H9 (cell line): Measurements from ENCODE around the gene LY6G6F. TPM values are rescaled to one million over a fixed set of nuclear protein-coding genes. Genes with fewer than 3 reads are reported as not detected.

Experiments
- DNase-seq: peaks from one replicate; pipeline ENCODE4 v3.0.0-alpha.2; 2017
- H2AFZ ChIP-seq: one replicate; pipeline ENCODE4 v1.6.1; 2013; ENCODE audit warnings: mild to moderate bottlenecking, low read length, control low read depth, moderate library complexity
- H2AK5ac ChIP-seq: 2 replicates; pipeline ENCODE4 v1.6.1; 2013; ENCODE audit warnings: low read length, control low read depth, mixed read lengths; ENCODE audit not compliant: insufficient read length
- H2BK120ac ChIP-seq: one replicate; pipeline ENCODE4 v1.6.1; 2013; ENCODE audit warnings: low read depth, mild to moderate bottlenecking, low read length, control low read depth, inconsistent platforms; ENCODE audit not compliant: poor library complexity, severe bottlenecking
- H2BK12ac ChIP-seq: 2 replicates; pipeline ENCODE4 v1.6.1; 2013; ENCODE audit warnings: low read length, control low read depth, mixed read lengths, low read depth; ENCODE audit not compliant: insufficient read length
- H2BK15ac ChIP-seq: 2 replicates; pipeline ENCODE4 v1.6.1; 2013; ENCODE audit warnings: low read depth, low read length, control low read depth
- H2BK20ac ChIP-seq: one replicate; pipeline ENCODE4 v1.6.1; 2013; ENCODE audit warnings: low read depth, mild to moderate bottlenecking, low read length, control low read depth, inconsistent platforms; ENCODE audit not compliant: poor library complexity, severe bottlenecking
- H2BK5ac ChIP-seq: 2 replicates; pipeline ENCODE4 v1.6.1; 2013; ENCODE audit warnings: low read length, control low read depth, mixed read lengths; ENCODE audit not compliant: insufficient read length
- H3K14ac ChIP-seq: 2 replicates; pipeline ENCODE4 v1.6.1; 2013; ENCODE audit warnings: low read length, control low read depth; ENCODE audit not compliant: insufficient read depth
- H3K18ac ChIP-seq: 2 replicates; pipeline ENCODE4 v1.6.1; 2013; ENCODE audit warnings: low read depth, mild to moderate bottlenecking, mixed read lengths, low read length, control low read depth; ENCODE audit not compliant: insufficient read length
- H3K23ac ChIP-seq: 2 replicates; pipeline ENCODE4 v1.6.1; 2013; ENCODE audit warnings: low read length, control low read depth, mixed read lengths, low read depth; ENCODE audit not compliant: insufficient read length
- H3K23me2 ChIP-seq: 2 replicates; pipeline ENCODE4 v1.6.1; 2013; ENCODE audit warnings: low read depth, mild to moderate bottlenecking, mixed read lengths, low read length, control low read depth; ENCODE audit not compliant: insufficient read length, poor library complexity, severe bottlenecking
- H3K27ac ChIP-seq: 2 replicates; pipeline ENCODE4 v1.5.1; 2013; ENCODE audit warnings: low read length, control low read depth, mixed read lengths, low read depth; ENCODE audit not compliant: insufficient read length
- H3K27me3 ChIP-seq: 2 replicates; pipeline ENCODE4 v1.6.1; 2013; ENCODE audit warnings: low read length, control low read depth, inconsistent platforms; ENCODE audit not compliant: insufficient read depth
- H3K4ac ChIP-seq: 2 replicates; pipeline ENCODE4 v1.6.1; 2013; ENCODE audit warnings: low read depth, mild to moderate bottlenecking, control low read depth, inconsistent platforms, low read length, moderate library complexity
- H3K4me1 ChIP-seq: 2 replicates; pipeline ENCODE4 v1.6.1; 2013; ENCODE audit warnings: low read length, control low read depth, inconsistent platforms; ENCODE audit not compliant: insufficient read depth
- H3K4me2 ChIP-seq: 2 replicates; pipeline ENCODE4 v1.6.1; 2013; ENCODE audit warnings: low read length, control low read depth, mixed read lengths; ENCODE audit not compliant: insufficient read length, insufficient read depth
- H3K56ac ChIP-seq: 2 replicates; pipeline ENCODE4 v1.6.1; 2013; ENCODE audit warnings: low read depth, mild to moderate bottlenecking, mixed read lengths, low read length, control low read depth; ENCODE audit not compliant: insufficient read length
- H3K79me1 ChIP-seq: 2 replicates; pipeline ENCODE4 v1.6.1; 2013; ENCODE audit warnings: low read depth, mild to moderate bottlenecking, moderate library complexity, low read length, control low read depth, inconsistent platforms; ENCODE audit not compliant: insufficient read depth, poor library complexity, severe bottlenecking
- H3K79me2 ChIP-seq: 2 replicates; pipeline ENCODE4 v1.6.1; 2013; ENCODE audit warnings: low read length, control low read depth, inconsistent platforms; ENCODE audit not compliant: insufficient read depth
- H3K9ac ChIP-seq: 2 replicates; pipeline ENCODE4 v1.6.1; 2013; ENCODE audit warnings: low read length, control low read depth, mixed read lengths; ENCODE audit not compliant: insufficient read length; ENCODE audit errors: extremely low read depth
- H3K9me3 ChIP-seq: one replicate; pipeline ENCODE4 v1.6.1; 2013; ENCODE audit warnings: low read depth, low read length, inconsistent platforms; ENCODE audit not compliant: control insufficient read depth
- H3T11ph ChIP-seq: one replicate; pipeline ENCODE4 v1.6.1; 2013; ENCODE audit warnings: mild to moderate bottlenecking, low read length, control low read depth, inconsistent platforms
- H4K20me1 ChIP-seq: one replicate; pipeline ENCODE4 v1.6.1; 2013; ENCODE audit not compliant: control insufficient read depth, insufficient read length, insufficient read depth
- H4K5ac ChIP-seq: 2 replicates; pipeline ENCODE4 v1.6.1; 2013; ENCODE audit warnings: low read depth, mild to moderate bottlenecking, mixed read lengths, low read length, control low read depth; ENCODE audit not compliant: insufficient read length
- H4K8ac ChIP-seq: replicated peaks from 2 replicates; pipeline ENCODE4 v1.6.1; 2013; ENCODE audit warnings: low read length, control low read depth, mixed read lengths, low read depth; ENCODE audit not compliant: insufficient read length
- H4K91ac ChIP-seq: 2 replicates; pipeline ENCODE4 v1.6.1; 2013; ENCODE audit warnings: low read depth, mild to moderate bottlenecking, moderate library complexity, mixed read lengths, low read length, control low read depth; ENCODE audit not compliant: insufficient read length
- H3K27ac Mint-ChIP-seq, 3 experiments: 2 replicates in 2 of 3; 3 replicates in 1 of 3; pipeline ENCODE4 v1.8.0; 2020 to 2021; ENCODE audit warnings: mixed read lengths in 3 of 3, mild to moderate bottlenecking in 1 of 3, moderate library complexity in 1 of 3
- H3K27me3 Mint-ChIP-seq: 2 replicates; pipeline ENCODE4 v1.8.0; 2021; ENCODE audit warnings: low read depth, mild to moderate bottlenecking, moderate library complexity, mixed read lengths
- H3K36me3 Mint-ChIP-seq, 3 experiments: 2 replicates in 2 of 3; 3 replicates in 1 of 3; pipeline ENCODE4 v1.8.0; 2020 to 2021; ENCODE audit warnings: low read depth in 3 of 3, mixed read lengths in 3 of 3; ENCODE audit not compliant: insufficient read depth in 1 of 3
- H3K4me1 Mint-ChIP-seq, 2 experiments: 2 replicates each; pipeline ENCODE4 v1.8.0; 2020; ENCODE audit warnings: mixed read lengths in 2 of 2
- H3K4me3 Mint-ChIP-seq, 2 experiments: 2 replicates in 1 of 2; 3 replicates in 1 of 2; pipeline ENCODE4 v1.8.0; 2020 to 2021; ENCODE audit warnings: mild to moderate bottlenecking in 2 of 2, mixed read lengths in 2 of 2, moderate library complexity in 1 of 2
- H3K9me3 Mint-ChIP-seq, 2 experiments: 2 replicates in 1 of 2; 3 replicates in 1 of 2; pipeline ENCODE4 v1.8.0; 2020; ENCODE audit warnings: mild to moderate bottlenecking in 2 of 2, mixed read lengths in 2 of 2, moderate library complexity in 1 of 2
- CTCF ChIP-seq: fragments of 200-600 bp; sonication (generic); conservative IDR thresholded peaks from 3 replicates; pipeline ENCODE4 v1.8.0; 2021; ENCODE audit warnings: antibody characterized with exemption, mild to moderate bottlenecking
- WGBS: extraction: QIAGEN DNeasy Blood & Tissue Kit; methylation state at CpG from one replicate; pipeline ENCODE4 v1.1.7; 2013; ENCODE audit warnings: missing lambda C conversion rate, low lambda C conversion rate, mixed read lengths; ENCODE audit not compliant: insufficient read length; ENCODE audit errors: extremely low coverage; 5-methylcytosine and 5-hydroxymethylcytosine counted together
- total RNA-seq: library from RNA; stranded (reverse); gene quantifications from 2 replicates; pipeline ENCODE4 v1.2.1, GENCODE V29; 2021

The LY6G6F gene
- total RNA-seq, 1 experiment from 2014 or later, result not detected

- no peak for TF ChIP-seq CTCF
- no peak overlapping the region for H2BK120ac ChIP-seq
- H2BK20ac ChIP-seq, result no peak overlapping the region
- no peak for DNase-seq
- H3T11ph ChIP-seq, result no peak overlapping the region
- Mint-ChIP-seq H3K9me3 (no peaks in the 10 kb centered on the region), H3K4me3 (no peak overlapping the region), H3K27ac (no peak overlapping the region), H3K4me1 (peaks cover 0 to 1% of the 10 kb centered on the region in 2 experiments; a peak in 1 of 4 replicates), H3K27me3 (no peaks in the 10 kb centered on the region), H3K36me3 (peaks cover 9 to 55% (median 37%) of the 10 kb centered on the region in 3 experiments; a peak in 6 of 7 replicates)
- H3K4me2 ChIP-seq, result no peak overlapping the region
- no peak overlapping the region for H2AFZ ChIP-seq
- no peaks in the 10 kb centered on the region for H3K79me1 ChIP-seq
- H3K14ac ChIP-seq, result no peak overlapping the region
- no peak overlapping the region for H3K23ac ChIP-seq
- H3K56ac ChIP-seq, result no peak overlapping the region
- no peak overlapping the region for H2AK5ac ChIP-seq
- no peak overlapping the region for H3K18ac ChIP-seq
- H4K5ac ChIP-seq, result no peak overlapping the region
- H3K9ac ChIP-seq, result no peak overlapping the region
- no peak overlapping the region for H4K8ac ChIP-seq
- no peak overlapping the region for H2BK15ac ChIP-seq
- no peak overlapping the region for H4K91ac ChIP-seq
- no peaks in the 10 kb centered on the region for H3K27me3 ChIP-seq
- H3K27ac ChIP-seq, result no peak overlapping the region
- no peaks in the 10 kb centered on the region for H4K20me1 ChIP-seq
- no peaks in the 10 kb centered on the region for H3K4me1 ChIP-seq
- H2BK12ac ChIP-seq, result no peak overlapping the region
- H3K79me2 ChIP-seq, result no peaks in the 10 kb centered on the region
- H3K4ac ChIP-seq, result no peak overlapping the region
- no peaks in the 10 kb centered on the region for H3K23me2 ChIP-seq
- no CpG with 5 or more reads among the region's 6 CpGs for WGBS
- H3K9me3 ChIP-seq, result no peaks in the 10 kb centered on the region
- no peak overlapping the region for H2BK5ac ChIP-seq
Measured at GRCh38 chr6:31693535-31693934, 13.1 kb upstream of the LY6G6F start.
